GM18909 (cell line): Measurements from ENCODE around the gene MEG3.

Experiments
- ATAC-seq: cut with Tn5 transposase; IDR thresholded peaks from one replicate; pipeline ENCODE4 v1.9.1; 2021; ENCODE audit warnings: mild to moderate bottlenecking; ENCODE audit not compliant: unreplicated experiment, poor library complexity

MEG3 gene

GRCh38 chr14:100860556-100861187 lies 34.8 kb downstream of the MEG3 start:
- ATAC-seq, result no peak

DNA sequence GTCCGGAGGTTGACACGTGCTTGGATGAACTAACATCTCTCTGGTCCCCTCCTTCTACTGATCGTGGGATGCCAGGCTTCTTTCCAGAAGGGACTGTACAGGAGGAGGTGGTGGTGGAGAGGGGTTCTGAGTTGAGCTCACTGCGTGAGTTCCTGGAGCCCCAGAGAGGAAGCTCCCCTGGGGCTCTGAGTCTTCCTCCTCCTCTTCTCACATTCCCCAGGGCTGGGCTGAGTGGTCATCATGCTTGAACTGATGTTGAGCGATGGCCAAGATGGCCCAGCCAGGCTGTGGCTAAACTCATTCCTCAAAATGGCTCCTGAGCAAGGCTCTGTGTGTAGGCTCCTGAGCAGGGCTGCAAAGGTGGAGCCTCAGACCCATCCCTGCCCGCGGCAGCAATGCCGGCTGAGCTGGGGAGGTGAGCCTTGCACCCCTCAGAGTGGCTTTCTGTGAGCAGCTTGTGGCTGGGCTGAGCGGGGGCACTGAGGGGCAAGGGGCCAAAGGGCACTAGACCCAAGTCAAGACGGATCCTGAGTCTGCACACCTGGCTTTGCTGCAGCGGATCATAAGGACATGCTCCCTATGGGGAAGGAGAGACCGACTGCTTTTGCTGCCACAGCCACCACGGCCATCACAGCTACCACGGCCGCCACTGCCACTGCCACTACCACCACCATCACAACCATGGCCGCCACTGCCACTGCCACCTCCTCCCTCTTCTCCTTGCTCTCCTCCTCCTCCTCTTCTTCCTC lies 35.4 kb downstream of the MEG3 start:
- no peak for ATAC-seq

- no peak for ATAC-seq
Measured at GRCh38 chr14:100861937-100862247, 36.0 kb downstream of the MEG3 start.

GRCh38 chr14:100862277-100862676 lies 36.4 kb downstream of the MEG3 start:
- ATAC-seq, result no peak

GRCh38 chr14:100862793-100863192 lies 36.9 kb downstream of the MEG3 start:
- ATAC-seq, result no peak

DNA sequence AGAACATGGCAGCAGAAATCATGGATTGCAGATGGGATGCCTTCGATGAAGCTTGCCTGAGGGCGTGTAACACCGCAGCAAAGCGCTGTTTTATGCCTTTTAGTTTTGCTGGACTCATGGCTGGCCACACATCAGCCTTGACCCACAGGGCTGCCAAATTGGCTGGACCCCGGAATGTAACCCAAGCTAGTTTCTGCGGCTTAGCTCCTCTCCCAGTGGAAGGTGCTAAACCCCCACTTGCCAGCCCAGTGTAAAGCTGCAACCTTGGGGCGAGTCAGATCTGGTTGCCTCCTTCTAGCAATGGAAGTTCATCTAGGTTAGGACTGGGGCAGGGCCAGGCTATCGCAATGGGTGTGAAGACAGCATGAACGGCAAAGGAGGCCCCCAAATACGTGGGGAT lies 38.3 kb downstream of the MEG3 start:
- no peak for ATAC-seq

DNA sequence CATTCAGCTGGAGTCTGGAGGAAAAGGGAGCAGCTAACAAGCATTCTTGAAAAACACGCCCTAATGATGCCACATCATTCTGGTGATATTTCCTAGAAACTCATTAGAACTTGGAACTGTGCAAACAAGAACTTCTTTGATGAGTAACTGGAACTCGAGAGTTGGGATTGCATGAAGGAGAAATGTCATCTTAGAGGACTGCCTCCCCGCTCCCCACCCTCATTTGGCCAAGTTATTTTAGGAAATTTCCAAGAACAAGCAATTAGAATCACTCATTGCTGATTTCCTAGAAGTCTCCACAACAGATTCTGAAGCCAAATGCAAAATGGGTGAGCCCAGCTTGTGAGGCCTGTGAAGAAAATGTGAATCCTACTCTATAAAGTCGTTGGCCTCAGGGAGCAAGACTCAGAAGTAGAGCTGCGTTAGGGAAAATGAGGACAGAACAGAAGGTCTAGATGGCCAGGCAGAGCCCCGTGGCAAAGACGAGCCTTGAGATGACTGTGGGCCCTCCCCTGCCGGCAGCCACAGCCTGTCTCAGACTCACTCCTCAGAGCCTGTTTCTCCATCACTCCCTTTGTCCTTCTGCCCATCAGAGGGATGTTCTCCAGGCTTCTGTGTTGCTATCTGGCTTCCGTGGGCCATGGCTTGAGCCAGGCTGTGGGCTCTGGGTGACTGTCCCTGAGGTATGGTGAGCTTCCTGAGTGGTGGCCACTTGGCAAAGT lies 39.2 kb downstream of the MEG3 start:
- no peak for ATAC-seq

DNA sequence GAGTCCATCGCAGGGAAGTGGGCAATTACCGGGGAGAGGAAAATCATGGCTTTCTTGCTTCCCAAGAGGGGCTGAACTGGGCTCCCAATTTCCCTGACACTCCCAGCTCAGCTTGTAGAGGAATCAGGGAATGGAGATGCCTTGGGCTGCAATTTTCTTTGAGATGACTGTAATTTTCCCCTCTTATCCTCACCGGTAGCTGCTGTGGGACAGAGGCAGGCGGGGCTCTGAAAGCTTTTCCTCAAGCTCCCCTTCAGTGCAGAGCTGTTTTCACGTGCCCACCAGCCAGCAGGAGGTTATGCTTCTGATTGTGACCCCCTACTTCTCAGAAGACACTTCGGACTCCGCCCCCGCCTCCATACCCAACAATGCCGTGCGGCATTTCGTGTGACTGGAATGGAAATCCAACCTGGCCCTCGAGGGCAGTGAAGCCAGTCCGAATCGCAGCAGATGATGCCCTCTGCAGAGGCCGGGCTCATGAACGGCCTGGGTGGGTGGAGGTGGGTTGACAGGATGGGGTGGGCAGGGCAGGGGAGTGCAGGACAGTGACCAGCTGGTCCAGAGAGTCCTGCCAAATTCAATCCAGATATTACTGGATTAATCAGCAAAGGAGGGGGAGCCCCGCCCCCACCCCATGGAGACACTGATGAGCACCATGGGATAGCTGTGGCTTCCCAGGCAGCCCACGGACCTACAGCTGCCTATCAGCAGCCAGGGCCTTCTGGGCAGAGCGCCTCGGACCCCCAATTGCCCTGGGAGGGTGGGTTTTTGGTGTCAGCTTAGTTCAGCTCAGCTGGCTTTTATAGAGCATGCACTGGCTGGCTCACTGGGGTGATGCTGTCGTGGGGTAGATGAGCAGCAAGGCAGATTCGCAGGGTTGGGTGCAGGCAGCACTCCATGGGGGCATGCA lies 40.0 kb downstream of the MEG3 start:
- ATAC-seq, result no peak

GRCh38 chr14:100866666-100867630 lies 41.0 kb downstream of the MEG3 start:
- ATAC-seq, result no peak

DNA sequence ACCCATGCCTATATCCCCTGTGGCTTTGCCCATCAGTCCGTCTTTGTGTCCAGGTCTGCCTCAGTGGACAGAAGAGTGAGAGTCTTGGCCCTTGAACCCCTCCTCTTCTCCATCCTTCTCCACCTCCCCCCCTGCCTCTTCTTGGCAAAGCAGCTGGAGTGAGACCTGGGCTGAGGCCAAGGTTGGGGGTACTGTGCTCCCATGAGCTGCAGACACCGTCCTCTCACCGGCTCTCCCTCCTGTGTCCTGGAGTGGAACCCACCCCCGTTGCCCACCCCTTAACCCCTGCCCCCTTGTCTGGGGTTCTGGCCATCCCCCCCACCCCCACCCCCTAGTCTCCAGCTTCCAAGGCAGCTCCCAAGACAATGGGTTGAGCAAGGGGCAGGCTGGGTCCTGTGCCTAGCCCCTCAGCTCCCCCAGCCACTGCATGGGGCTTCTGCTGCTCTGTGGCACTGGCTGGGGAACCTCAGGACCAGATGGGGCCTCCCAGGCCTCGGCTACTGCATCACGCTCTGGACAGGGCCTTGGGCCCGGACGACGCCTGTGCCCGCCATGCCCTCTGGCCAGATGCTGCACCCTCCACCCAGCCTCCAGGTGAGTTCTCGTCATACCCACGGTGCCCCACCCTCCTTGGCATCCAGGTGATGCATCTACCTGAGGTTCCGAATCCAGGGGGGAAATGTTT lies 41.9 kb downstream of the MEG3 start:
- ATAC-seq, result no peak

- ATAC-seq, result no peak
Measured at GRCh38 chr14:100868621-100869370, 42.9 kb downstream of the MEG3 start.

GRCh38 chr14:100871234-100872186 lies 45.6 kb downstream of the MEG3 start:
- ATAC-seq, result no peak

GRCh38 chr14:100872259-100873095 lies 46.6 kb downstream of the MEG3 start:
- ATAC-seq, result no peak

- ATAC-seq, result no peak
Measured at GRCh38 chr14:100873096-100873482, 47.2 kb downstream of the MEG3 start.

GRCh38 chr14:100874051-100874410 lies 48.1 kb downstream of the MEG3 start:
- ATAC-seq, result no peak

GRCh38 chr14:100874411-100875091 lies 48.6 kb downstream of the MEG3 start:
- ATAC-seq, result no peak
